GM18511 (cell line): Measurements from ENCODE around the gene DNAJC4.

Experiments
- ATAC-seq: cut with Tn5 transposase; IDR thresholded peaks from one replicate; pipeline ENCODE4 v1.9.1; 2021; ENCODE audit warnings: mild to moderate bottlenecking, moderate library complexity; ENCODE audit not compliant: unreplicated experiment

DNAJC4 gene

DNA sequence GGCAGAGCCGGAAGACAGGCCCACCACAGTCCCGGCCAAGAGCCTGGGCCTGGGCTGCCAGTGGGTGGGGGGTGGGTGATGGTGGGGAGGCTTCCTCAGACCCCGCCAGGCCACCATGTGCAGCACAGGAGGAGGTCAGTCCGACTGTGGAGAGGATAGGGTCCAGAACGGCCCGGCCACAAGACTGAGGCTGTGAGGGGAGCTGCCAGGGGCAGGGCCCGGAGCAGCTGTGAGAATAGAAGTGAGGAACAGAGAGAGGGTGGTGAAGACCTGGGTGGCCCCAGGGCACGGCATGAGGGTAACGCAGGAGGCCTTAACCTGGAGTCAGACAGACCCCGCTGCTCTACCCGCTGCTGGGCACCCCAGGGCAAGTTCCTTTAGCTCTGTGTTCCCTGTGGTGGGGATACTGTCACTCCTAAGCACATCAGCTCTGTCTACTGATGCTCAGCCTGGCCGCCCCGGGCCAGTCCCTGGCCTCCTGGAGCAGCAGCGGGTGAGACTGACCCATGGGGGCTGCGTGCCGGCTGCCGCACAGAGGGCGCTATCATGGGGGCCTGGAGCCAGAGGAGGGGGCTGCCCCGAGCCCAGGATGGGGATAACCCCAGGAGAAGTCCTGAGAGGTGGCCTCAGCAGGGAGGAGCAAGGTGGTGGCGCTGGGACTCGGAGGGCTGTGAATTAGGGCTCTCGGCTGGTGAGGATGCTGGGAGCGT lies 22.1 kb upstream of the DNAJC4 start:
- no peak for ATAC-seq

DNA sequence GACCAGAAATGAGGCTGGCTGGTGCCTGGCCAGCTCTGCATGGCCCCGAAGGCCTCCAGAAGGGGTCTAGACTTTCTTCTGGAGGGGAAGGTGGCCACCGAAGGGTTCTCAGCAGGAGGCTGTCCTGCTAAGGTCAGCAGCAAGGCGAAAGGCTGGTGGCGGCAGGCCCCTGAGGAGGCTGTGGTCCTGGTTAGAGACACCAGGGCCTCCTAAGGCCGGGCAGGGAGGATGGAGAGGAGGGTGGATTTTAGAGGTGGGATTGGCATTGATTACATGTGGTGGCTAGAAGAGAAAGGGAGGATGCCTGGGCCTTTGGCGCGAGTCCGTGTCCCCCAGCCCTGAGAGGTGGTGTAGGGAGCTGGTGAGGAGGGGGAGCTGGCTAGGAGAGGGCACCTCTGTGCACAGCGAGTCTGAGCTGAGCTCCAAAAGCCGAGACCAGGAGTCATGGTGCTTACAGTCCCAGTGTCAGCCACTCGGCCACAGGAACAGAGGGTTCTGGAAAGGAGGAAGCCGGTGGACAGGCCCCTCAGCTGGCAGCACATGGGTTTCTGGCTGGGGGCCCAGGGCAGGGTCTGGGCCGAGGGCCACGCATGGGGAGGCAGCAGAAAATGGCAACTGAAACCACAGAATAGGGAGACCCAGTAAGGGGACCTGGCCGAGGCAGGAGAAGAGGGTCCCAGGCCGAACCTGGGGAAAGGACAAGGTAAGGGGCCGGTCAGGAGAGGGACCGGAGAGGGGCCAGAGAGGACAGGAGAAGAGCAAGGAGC lies 21.4 kb upstream of the DNAJC4 start:
- no peak for ATAC-seq

DNA sequence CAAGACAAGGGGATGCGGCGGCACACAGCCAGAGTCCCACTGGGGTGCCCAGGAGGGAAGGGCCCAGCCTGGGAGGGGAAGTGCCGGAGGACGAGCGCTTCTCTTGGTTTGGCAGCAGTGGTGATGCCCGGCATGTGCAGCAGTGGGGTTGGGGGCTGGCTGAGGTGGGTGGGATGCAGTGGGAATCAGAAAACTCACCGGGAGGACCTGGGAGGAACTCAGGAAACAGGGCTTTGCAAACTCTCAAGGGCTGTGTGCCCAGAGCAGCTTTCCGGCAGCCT lies 20.8 kb upstream of the DNAJC4 start:
- ATAC-seq = no peak

DNA sequence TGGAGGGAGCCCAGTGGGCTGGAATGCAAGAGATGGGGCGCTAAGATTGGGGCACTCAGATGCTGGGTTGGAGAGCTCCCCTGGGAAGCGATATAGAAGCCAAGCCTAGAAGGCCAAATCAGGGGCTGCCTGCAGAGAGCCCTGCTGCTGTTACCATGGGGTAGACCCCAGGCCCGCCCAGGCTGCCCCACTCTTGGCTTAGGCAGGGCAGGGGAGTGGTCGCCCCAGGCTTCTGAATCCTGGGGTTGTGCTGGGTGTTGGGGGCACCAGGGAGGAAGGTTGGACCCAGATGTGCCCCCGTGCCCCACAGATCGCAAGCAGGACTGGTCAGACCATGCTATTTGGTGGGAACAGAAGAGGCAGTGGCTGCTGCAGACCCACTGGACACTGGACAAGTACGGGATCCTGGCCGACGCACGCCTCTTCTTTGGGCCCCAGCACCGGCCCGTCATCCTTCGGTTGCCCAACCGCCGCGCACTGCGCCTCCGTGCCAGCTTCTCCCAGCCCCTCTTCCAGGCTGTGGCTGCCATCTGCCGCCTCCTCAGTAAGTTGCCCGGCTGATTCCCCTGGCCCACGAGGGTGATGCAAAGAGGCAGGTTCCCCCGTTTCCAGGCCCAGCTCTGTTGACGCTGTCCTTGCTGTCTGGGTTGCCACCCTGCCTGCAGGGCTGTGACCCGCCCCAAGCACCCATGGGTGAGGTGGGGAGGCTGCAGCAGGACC lies 19.9 kb upstream of the DNAJC4 start:
- ATAC-seq = no peak

DNA sequence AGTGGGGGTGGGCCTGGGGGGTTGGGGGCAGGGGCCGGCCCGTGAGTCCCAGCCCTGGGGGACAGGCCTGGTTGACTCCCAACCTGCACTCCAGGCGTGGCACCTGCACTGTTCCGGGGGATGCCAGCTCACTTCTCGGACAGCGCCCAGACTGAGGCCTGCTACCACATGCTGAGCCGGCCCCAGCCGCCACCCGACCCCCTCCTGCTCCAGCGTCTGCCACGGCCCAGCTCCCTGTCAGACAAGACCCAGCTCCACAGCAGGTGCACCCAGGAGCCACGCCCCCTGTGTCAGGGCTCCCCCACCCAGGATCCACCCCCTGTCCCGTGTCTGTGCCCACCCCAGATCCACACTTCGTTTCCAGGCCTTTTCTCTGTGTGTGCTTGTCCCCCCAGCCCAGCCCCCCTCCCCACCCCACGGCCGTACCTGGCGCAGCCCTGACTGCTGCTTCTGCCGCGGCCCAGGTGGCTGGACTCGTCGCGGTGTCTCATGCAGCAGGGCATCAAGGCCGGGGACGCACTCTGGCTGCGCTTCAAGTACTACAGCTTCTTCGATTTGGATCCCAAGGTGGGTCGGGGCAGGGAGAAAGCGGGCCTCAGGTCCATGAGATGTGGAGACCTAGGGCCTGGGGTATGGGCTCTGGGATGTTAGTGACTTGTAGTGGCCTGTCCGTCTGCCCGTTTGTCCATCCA lies 19.0 kb upstream of the DNAJC4 start:
- no peak for ATAC-seq

DNA sequence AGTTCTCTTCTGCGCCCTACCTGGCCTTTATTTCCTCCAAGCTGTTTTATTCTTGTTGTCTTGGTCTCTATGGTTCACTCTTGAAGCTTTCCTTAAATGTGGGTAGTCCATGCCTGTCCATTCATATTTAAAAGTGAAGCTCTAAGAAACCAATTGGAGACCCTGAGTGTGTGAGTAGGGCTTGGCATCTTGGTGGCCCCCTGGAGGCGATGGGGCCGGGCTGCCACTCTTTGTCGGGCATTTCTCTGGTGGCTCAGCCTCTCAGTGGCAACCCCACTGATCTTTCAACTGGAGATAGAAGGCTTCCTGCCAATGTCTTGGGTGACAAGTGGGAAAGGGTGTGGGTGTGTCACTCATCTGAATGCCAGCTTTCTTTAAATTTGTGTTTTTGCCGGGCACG lies 13.5 kb upstream of the DNAJC4 start:
- no peak for ATAC-seq

DNA sequence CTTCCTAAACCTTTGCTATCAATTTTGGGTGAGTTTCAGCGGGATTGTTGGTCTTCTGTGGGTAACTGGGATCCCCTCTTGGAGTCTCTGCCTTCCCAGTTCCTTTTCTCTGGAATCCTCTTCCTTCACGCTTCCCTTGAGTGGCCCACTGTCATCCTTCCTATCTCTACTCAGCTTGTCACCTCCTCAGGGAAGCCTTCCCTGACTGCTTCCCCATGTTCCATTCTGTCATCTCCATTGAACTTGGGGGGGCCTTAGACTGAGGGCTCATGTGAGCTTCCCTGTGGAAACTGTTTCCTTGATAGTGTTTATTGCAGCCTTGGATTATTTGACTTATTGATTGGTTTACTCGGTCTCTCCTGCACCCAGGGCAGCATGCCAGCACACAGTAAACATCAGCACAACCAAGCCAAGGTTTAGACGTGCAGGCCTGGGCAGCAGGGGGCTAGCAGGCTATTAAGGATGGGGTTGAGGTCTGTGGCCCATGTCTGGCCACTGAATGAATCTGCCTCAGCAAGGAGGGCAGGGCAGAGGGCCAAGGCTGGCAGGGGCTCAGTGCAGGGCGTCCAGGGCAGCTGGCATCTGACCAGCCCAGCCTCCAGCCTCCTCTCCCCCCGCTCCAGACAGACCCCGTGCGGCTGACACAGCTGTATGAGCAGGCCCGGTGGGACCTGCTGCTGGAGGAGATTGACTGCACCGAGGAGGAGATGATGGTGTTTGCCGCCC lies 11.6 kb upstream of the DNAJC4 start:
- ATAC-seq = no peak

DNA sequence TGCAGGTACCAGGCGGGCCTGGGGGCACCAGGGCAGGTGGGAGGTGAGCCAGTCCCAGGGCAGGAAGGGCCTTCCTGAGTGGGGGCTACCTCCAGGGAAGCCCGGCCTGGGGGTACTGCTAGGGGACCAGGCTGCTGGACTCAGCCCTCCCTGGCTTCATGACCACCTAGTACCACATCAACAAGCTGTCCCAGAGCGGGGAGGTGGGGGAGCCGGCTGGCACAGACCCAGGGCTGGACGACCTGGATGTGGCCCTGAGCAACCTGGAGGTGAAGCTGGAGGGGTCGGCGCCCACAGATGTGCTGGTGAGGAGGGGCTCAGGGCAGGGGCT lies 11.0 kb upstream of the DNAJC4 start:
- ATAC-seq = no peak

DNA sequence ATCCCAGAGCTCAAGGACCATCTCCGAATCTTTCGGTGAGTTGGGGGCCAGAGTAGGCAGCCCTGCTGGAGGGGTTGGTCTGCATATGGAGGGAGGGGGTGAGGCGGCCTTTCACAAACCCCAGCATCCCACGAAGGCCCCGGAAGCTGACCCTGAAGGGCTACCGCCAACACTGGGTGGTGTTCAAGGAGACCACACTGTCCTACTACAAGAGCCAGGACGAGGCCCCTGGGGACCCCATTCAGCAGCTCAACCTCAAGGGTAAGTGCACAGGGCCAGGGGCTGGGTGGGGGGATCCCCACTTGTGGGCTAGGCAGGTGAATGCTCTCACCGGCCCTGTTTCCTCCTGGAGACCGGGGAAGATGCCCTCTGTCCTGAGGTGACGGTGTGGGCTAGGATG lies 10.6 kb upstream of the DNAJC4 start:
- ATAC-seq = no peak

DNA sequence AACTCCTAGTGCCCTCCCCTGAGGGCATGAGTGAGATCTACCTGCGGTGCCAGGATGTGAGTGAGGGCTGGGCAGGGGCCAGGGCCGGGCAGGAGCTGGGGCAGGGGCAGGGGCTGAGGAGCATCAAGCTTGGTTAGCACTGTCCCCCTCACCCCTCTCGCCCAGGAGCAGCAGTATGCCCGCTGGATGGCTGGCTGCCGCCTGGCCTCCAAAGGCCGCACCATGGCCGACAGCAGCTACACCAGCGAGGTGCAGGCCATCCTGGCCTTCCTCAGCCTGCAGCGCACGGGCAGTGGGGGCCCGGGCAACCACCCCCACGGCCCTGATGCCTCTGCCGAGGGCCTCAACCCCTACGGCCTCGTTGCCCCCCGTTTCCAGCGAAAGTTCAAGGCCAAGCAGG lies 10.1 kb upstream of the DNAJC4 start:
- ATAC-seq = no peak

DNA sequence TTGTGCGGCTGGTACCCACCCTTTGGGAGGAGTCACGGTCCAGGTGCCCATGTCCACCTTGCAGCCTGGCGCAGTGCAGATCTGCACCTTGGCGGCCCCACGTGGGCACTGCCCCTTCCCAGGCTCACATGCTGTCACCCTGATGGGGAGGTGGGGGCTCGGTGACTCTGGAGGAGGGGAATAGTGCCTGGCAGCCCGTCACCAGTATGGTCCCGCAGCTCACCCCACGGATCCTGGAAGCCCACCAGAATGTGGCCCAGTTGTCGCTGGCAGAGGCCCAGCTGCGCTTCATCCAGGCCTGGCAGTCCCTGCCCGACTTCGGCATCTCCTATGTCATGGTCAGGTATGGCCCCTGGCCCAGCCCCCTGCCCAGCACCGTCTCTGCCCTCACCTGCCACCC lies 9.6 kb upstream of the DNAJC4 start:
- ATAC-seq = no peak

DNA sequence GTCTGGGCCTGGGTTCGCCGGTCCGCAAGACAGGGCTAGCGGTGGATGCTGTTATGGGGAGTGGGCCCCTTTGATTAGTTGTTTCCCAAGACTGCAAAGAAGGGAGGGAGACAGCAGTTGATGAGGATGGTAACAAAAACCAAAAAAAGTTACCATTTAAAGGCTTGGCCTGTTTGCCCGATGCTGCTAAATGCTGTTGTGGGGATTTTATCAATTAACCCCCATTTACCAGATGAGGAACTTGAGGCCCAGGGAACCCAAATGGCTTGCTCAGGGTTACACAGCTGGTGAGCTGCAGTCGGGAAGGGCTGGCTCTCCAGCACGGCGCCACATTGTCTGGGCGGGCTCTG lies 7.7 kb upstream of the DNAJC4 start:
- no peak for ATAC-seq

DNA sequence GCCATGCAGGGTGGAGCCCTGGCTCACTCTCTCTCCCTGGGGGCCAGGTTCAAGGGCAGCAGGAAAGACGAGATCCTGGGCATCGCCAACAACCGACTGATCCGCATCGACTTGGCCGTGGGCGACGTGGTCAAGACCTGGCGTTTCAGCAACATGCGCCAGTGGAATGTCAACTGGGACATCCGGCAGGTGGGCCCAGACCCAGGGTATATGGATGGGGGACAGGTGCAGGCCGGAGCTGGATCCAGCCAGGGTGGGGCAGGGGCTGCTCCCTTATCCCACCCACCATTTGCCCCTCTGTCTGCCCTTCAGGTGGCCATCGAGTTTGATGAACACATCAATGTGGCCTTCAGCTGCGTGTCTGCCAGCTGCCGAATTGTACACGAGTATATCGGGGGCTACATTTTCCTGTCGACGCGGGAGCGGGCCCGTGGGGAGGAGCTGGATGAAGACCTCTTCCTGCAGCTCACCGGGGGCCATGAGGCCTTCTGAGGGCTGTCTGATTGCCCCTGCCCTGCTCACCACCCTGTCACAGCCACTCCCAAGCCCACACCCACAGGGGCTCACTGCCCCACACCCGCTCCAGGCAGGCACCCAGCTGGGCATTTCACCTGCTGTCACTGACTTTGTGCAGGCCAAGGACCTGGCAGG lies 7.2 kb upstream of the DNAJC4 start:
- no peak for ATAC-seq

DNA sequence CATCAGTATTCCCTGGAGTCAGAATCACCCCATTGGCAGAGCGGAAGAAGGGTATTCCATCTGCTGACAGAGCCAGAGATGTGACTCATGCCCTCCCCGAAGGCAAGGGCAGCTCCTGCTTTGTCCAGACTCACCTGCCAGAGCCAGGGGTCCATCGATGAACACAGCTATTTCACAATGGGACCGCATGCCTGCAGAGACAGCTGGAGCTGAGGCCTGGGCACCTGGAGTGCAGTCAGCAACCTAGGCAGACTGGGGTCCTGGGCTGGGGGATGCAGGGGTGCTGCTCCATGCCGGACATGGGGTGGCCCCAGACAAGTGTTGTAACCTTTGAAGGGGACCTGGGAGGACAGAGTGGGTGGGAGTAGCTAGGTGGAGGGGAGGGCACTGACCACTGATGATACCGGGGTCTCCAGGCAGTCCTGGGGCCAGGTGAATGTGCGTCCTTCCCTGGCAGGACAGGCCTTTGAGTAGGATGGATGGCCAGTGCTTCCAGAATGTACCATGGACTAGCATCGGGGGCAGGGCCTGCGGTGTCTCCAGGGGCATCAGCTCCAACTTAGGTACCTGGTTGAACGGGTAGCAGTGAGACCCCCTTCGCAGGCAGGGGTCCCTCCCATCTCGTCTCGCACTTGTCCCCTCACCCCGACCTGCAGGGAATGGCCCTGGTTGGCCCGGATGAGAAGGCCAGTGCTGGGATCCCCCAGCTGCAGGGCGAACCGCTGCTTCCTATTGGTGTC lies 6.0 kb upstream of the DNAJC4 start:
- no peak for ATAC-seq

DNA sequence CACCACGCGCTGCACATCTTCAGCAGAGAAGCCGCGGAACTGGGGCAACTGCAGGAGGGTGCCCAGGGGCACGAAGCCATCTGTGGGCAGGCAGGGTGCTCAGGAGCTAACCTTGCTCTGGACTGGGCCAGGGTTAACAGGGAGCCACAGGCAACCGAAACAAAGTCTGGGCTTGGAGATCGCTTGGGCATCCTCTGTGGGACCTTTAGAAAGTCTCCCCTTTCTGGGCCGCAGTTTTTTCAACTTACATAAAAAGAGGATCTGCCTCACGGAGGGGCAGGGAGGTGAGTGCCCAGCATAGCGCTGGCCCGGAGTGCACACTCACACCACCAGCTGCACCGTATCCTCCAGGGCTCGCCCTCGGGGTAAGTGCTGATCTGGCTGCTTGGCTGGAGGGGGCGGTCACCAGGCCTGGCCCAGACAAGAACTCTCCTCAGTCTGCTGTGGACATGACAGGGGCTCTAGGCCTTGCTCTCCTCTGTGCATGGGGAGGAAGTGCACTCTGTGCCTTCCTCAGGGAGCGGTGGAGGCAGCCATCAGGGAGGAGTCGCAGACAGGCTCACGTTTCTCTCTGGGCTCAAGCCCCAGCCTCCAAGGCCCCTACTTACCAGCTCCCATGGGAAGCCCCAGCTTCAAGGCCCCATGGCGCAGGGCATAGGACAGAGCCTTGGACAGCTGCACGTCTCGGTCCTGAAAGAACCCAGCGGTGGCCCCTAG lies 5.3 kb upstream of the DNAJC4 start:
- no peak for ATAC-seq

DNA sequence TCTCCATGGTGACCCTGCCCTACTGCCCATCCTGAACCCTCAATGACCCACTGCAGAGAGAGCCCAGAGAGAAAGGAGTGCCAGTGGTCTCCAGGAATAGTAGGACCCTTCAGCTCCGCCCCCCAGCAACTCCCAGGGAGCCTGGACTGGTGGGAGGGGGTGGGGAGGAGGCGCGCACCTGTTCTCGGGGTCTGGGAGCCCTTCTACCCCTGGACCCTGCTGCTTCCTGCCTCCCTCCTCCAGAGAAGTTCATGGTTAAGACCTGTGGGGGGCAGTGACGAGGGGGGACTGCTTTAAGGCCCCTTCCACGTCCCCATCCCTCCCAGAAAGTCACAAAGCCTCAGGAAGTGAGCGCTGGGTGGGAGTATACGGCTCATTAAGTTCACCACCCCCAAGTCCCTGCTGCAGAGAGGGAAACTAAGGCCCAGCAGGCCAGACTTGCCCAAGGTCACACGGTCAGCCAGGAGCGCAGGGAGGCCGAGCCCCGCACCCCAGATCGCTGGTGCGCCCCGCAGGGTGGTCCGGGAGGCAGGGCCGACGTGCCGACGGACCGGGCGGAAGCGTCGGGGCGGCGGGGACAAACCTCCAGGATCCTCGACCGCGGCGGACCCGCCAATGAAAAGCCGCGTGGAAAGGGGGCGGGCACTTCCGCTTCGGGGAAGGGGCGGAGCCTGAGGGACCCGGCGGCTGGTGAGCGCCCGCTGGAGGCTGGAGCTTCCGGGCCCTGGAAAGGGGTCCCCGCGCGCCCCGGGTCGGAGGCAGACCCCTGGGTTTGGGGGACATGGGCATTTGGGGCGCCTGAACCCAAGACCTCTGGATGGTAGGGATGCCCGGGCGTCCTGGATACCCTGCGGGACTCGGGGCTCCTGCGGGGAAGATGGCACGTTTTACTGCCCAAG lies 4.5 kb upstream of the DNAJC4 start, which contains the start of the genes NUDT22 and TRPT1:
Gene NUDT22 (plus strand): TSS at position 667 of the 899 bp plus-strand sequence. CDS start 379 bp downstream, outside the sequence.
Gene TRPT1 (minus strand): TSS at position 579 of the 899 bp plus-strand sequence. CDS start 326 bp downstream, at position 253.
- peak; percentile 55 for ATAC-seq

DNA sequence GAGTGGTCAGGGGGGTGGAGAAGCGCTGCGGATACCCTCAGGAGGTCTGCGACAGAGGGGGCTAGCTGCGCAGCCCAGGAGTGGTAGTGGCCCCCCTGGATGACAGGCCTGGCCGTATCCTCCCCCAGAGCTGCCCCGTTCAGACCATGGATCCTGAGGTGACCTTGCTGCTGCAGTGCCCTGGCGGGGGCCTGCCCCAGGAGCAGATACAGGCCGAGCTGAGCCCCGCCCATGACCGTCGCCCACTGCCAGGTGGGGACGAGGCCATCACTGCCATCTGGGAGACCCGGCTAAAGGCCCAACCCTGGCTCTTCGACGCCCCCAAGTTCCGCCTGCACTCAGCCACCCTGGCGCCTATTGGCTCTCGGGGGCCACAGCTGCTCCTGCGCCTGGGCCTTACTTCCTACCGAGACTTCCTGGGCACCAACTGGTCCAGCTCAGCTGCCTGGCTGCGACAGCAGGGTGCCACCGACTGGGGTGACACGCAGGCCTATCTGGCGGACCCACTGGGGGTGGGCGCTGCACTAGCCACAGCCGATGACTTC lies 3.8 kb upstream of the DNAJC4 start:
- ATAC-seq = peak; percentile 38
